Stimulated activated CD4-positive, alpha-beta T cell treated with anti-CD3 and anti-CD28 coated beads, Interleukin-1b, Interleukin-23, amount 100 ng/mL, for 24 hours (primary cell): ENCODE measurements around the gene CITED2.
"Not testable (repeated sequence)": the region's sequence is repeated elsewhere in the genome, so short reads cannot be mapped to it uniquely, and the experiment has no call there.

Source experiments
- DNase-seq, 4 experiments: peaks; one replicate each; pipeline ENCODE4 v3.0.0-alpha.2; 2020; ENCODE audit warnings: low read depth in 4 of 4, low spot score in 1 of 4

Gene CITED2, protein sequence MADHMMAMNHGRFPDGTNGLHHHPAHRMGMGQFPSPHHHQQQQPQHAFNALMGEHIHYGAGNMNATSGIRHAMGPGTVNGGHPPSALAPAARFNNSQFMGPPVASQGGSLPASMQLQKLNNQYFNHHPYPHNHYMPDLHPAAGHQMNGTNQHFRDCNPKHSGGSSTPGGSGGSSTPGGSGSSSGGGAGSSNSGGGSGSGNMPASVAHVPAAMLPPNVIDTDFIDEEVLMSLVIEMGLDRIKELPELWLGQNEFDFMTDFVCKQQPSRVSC

DNA sequence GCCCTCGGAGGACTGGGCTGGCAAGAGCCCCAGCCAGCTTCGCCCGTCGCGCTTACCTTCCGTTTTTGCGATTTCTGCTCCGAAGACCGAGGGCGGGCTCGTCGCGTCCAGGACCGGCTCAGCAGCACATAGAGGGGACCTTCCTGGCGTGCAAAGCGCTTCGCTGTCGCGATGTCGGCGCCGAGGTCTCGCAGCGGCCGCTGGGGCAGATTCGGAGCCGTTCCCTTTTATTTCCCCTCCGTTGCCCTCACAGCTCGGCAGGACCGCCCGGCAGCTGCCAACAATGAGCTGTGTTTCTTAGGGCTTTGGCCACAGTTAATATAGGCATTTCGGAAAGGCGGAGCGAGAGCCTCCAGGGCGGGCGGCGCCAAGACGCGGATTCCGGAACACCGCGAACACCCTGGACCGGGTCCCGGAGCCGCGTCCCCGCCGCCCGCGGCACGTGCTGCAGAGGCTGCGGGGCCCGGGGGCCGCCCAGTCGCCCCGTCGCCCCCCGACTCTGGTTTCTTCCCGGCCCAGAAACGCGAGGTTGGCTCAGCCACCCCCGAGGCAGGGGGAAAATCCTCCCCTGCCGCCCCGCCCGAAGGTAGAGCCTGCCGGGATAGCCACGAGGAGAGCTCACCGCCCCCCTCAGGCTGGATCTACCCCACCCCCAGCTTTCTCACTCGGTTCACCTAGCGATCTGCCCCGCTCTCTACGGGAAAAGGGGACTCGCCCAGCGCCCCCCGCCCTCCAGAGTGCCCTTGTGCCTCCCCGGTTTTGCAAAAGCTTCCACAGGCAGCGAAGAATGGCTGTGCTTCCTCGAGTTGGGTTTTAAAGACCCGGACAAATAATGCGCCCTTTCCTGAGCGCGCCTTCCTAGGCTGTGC lies at the start of gene CITED2:
CITED2 (minus strand) TSS at position 292 of the 869 bp plus-strand sequence. CDS start 704 bp downstream, outside the sequence.
- DNase-seq, result peak; percentile 69 to 87 (median 80)

DNA sequence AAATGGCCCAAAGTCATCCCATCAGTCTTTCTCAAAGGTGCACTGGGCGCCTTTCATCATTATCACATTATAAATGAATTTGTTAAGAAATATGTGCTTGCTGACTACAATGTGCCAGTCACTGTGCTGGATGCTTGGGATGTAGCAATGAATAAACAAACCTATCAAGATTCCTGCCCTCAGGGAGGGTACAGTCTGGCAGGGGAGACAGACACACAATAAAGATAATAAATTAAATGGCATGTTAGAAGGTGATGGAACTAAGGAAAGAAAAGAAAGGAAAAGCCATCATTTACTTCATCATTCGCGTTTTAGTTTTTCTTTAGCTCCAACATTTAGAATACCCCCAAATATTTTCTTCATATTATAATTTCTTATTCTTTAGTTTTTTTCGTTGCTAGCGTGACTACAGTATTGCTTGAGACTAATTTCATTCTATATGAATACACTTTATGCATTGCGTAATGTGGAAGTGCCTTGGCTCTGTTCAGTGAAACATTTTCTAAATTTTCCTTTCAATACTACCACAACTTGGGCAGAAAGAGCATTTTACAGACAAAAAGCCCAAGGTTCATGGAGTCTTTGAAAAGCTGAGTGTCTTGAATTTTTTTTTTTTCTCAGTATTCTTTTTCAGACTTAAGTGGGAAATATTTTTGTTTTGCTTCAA lies 48.7 kb upstream of the CITED2 start:
- no peak for DNase-seq

DNA sequence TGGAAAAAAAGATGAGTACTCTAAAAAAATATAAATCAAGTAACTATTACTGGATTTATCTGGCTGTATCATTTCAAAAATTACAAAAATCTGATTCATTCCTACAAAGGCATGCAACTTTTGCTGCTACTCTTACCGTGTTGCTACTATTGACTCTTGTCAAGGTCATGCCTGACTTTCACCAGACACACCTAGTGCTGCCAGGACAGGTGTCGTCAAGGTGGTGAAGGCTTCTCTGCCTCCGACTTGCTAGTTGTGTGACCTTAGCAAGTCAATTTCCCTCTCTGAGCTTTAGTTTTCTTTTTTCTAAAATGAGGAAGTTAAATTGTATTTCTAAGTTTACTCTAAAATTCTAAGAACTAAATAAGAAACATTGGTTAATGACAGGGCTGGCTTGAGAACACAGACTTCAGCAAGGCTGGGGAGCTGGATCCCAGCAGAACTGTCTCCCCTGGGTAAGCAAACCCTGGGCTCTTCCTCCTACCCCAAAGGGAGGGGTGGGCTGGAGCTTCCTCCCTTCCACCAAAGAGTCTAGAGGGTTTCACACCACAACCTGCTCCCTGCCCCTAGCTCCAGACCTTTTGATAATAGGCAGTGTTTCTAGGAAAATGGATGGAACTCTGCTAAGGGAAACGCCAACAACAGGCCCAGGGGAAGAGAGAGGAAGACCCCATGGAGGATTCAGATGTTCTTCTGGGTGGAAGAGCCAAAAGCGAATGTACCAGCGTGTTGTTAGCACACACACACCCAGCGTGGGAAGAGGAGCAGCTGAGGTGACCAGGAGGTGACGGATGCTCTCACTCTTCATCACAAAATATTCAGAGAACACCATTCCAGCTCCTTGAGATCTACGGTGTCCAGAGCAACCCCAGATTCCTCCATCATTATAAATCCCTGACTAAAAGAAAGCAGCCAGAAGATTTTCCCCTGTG lies 47.9 kb upstream of the CITED2 start:
- no peak for DNase-seq

DNA sequence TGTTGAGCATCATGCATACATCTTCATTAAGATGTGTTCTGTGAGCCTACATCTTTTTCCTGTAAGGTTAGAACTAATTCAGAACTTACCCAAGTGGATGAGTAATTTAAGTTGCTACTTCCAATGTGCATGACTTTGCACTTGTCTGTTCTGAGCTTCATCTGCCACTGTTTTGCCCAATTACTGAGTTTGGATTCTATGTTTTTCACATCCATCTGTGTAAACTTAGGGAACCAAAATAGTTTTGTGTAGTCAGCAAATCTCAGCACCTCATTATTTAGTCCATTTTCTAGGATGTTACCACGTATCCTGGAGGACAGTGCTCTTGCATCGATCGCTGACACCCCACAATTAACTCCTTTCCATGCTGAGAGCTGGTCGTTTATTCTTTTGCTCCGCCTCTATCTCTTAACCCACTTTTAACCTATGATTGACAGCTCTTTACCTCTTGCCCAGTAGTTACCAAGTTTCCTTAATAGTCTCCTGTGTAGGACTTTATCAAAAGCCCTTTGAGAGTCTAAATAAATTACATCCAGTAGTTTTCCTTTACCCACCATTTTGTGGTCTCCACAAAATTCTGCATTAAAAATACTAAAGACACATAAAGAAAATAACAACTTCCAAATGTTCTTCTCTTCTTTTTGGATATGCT lies 44.2 kb upstream of the CITED2 start:
- no peak for DNase-seq

DNA sequence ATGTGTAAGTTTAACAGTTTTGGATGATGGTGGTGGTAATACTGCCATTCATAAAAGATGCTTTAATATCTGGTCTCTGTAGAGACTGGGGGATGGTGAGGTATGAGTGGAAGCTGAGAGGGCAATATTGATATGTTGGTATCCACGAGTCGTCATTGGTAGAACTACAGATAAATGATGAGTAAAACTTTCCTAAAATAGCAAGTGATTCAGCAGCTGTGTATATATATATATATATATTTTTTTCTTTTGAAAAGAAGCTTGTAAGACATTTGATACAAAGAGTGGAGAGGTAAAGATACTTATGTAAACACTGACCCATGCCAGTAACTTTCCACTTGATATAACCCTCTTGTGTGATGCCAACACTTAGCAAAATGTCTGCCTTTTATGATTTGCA lies 41.7 kb upstream of the CITED2 start:
- DNase-seq, result no peak

DNA sequence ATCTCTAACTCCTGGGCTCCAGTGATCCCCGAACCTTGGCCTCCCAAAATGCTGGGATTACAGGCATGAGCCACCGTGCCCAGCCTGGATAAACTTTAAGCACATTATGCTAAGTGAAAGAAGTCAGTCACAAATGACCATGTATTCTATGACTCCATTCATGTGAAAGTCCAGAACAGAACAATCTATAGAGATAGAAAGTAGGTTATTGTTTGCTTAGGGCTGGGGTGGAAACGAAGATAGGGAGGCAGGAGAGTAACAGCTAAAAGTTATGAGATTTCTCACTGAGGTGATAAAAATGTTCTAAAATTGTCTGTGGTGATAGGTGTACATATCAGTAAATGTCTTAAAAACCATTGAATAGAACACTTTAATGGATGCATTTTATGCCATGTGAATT lies 40.9 kb upstream of the CITED2 start:
- DNase-seq, result no peak

DNA sequence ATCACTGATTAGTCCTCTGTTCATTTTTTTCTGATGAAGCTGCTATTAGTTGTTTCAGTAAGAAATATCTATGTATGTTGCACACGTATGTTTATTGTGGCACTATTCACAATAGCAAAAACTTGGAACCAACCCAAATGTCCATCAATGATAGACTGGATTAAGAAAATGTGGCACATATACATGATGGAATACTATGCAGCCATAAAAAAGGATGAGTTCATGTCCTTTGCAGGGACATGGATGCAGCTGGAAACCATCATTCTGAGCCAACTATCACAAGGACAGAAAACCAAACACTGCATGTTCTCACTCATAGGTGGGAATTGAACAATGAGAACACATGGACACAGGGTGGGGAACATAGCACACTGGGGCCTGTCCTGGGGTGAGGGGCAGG lies 37.7 kb upstream of the CITED2 start:
- not testable (repeated sequence) for DNase-seq

DNA sequence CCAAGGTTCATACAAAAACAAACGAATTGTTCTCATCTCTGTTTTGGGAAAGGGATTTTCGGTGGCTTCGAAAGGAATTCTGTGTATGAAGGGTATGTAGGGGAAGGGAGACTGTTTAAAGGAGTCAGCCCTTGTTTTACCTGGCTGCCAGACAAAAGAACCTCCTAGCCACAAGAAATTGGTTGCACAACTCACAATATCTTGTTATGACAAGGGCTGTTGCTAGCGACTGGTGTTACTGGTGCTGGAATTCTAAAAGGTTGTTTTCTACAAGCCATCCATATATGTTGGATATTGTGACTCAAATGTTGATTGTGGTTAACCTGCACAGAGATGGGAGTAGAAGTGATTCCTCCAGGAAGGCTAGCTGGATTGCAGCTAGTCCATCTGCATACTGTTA lies 34.6 kb upstream of the CITED2 start:
- DNase-seq, result no peak

DNA sequence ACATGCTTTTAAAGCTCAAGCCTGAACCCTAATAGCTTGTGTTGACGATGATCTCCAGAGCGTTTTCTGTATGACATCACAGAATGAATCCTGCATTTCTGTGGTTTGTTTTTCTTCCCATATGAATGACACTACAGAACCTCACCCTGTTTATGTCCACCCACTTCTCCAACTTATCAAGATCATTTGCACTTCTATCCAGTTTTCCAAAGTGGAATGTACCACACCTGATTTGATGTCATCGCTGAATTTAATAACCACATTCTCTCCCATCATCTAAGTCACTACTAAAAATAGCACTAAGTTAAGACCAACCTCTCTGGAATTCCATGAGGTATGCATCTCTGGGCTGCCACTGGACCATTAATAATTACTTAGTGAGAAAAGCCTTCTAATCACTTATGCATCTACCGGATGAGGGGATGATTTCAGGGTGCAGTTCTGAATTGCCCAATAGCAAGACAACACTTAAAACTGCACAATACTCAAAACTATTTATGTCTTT lies 33.3 kb upstream of the CITED2 start:
- no peak for DNase-seq

DNA sequence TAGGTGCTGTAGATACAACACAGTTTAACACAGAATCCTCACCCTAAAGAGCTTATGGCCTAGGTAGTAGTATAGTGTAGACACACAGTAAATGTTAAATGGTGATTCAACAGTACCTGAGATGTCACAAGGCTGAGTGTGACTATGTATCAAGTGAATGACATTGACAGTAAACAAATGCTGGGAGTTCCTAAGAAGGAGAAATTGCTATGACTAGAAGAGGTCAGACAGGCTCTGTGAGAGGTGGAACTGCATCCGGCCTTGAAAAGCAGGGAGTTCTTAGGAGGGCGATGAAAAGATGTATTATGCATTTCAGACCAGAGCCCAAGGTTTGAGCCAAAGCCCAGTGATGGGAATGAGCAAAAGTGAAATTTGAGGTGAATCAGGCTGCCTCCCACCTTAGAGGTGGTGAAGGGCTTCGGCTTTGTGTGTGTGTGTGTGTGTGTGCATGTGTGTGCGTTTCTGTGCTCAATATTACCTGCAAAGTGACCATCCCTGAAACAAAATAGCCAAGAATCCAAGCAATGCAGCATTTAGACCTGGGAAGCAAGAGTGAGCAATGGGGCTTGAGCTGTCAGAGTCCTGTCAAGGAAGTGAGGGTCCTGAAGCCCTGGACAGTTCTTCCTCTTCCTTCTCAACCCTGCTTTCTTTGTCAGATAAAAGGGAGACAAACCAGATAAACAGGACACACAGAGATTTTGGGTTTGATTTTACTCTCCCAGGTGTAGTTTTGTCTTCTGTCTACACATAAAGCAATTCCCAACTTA lies 32.3 kb upstream of the CITED2 start:
- DNase-seq, result no peak

DNA sequence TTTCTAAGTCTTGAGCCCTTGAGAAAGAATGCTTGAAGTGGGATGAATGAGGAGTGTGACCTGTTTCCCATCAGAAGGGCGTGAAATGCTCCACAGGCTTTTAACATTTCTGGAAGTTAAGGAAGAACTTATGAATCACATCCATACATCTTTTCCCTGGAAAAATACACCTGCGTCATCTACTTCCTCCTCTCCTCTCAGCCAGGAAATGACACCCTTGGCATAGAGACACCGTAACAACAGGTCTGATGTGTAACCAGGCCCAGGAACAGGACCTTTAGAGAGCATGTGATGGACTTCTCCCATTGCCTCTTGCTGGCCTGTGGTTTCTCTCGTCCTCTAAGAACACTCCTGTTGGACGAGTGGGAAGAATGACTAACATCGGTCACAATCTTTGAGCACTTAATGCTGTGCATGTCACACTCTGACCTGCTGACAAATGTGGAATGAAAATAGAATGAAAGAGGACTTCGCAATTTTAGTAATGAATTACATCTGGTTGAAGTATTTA lies 28.5 kb upstream of the CITED2 start:
- DNase-seq, result no peak

DNA sequence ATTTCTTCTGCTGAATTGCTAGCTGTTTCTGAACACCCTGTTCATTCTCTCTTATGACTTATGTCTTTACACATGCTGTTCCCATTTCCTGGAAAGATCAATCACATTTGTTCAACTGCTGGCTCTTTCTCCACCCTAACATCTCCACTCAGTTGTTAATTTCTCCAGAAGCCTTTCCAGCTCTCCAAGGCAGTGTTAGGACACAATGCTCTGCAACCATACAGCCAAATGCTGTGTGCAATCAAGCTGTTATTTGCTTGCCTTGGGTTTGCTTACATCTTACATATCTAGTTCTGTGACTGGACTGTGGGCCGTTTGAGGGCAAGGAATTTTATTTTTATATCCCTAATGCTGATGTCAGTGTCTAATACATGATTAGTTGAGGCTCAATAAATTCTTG lies 24.2 kb upstream of the CITED2 start:
- no peak for DNase-seq

DNA sequence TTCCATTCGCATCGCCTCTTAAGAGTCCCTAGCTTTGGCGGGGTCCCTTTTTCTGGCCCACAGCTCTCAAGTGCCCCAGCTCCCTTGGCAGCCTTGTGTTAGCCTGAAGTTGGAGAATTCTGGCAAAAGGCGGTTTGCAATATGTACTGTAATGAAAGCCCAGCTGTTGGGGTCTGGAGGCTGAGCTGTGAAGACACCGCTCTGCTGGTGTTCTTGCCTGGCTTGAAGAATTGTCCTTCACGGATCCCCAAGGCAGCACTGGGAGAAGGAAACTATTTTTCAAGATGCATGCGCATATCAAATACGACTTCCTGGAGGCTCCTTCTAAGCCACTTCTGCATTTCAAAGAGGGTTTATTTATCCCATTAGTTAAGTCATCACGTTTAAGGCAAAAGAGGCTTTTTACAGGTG lies 21.4 kb upstream of the CITED2 start:
- no peak for DNase-seq

DNA sequence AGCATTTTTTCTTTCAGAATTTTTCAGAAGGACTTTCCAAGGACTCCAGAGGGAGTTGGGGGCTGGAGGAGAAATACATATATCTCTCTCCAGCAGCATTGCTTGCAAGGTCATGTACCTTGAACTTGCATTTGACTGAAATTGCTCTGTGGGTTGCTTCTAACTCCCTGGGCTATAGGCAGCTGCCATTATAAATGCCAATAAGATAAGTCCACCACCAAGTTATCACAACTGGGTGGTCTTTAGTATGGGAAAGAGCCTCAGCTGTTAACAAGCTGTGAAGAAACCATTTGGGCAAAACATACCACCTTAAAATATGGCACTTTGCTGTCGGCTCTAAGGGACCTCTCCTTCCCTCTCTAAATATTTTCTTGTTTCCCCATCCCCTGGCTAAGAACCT lies 20.9 kb upstream of the CITED2 start:
- DNase-seq, result no peak

DNA sequence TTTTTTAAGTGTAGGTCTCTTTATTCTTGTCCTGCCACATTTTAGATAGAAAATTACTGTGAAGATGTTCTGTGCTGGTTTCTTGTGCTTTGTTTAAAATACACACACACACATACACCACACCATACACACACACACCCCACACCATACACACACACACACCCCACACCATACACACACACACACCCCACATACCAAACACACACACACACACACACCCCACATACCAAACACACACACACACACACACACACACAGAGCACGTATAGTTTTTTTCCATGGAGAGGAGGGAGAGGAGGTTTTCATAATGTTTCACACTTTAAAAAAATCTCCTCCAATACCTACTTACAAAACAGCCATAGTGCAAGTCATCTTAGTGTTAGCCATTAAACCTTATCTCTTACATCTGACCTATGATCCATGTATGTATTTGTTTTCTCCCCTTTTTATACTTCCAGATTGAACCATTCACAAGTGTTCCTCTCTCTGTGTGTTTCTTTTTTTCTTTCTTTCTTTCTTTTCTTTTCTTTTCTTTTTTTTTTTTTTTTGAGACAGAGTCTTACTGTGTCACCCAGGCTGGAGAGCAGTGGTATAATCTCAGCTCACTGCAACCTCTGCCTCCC lies 19.7 kb upstream of the CITED2 start:
- no peak for DNase-seq

DNA sequence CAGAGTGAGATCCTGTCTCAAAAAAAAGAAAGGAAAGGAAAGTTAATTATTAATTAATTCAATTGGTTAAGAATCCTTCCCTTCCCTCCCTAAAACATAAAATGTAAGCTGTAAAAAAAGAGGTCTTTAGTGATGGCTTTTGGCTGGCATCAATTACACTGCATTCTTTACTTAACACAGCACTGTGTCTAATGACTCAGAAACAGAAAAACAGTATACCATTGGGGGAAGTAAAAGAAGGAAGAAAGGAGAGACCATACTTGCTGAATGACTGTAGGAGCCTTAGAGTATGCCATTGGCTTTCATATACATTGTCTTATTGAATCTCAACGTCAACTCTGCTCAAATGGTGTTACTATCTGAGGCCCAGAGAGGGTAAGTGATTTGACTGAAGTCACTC lies 18.3 kb upstream of the CITED2 start:
- DNase-seq, result no peak

DNA sequence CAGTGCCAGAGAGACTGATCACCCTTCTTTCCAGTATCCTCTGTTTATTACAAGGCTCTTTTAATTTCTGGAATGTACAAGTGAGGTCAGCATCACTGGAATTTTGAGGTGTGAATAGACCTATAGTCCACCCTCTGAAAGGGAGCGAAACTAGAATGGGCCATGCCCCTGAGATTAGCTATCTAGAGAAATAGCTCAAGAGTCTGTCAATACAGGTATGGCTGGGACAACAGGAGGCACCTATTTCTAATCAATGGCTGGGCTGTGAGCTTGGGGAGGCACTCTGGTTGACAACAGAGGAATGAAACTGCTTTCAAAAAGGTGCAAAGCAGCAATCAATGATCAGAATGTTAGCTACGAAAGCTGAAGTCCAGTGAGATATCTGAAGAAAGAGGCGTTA lies 17.3 kb upstream of the CITED2 start:
- DNase-seq, result no peak

DNA sequence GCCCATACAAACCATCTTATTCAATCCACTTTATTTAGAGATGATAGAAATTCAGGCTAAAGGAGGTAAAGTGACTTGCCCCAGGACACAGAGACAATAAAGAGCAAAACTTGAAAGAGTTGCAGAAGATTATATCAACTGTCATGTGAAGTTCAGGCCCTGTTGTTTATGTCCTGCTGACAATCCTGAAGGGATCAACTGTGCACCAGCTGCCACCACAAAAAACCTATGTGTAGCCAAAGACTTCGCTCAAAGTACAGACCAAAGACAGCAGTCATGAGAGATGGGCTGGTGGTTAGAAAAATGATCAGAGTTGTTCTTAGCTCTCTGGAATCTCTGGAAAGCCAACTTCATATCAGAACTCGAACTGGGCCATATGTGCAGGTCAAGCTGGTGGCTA lies 16.0 kb upstream of the CITED2 start:
- no peak for DNase-seq

DNA sequence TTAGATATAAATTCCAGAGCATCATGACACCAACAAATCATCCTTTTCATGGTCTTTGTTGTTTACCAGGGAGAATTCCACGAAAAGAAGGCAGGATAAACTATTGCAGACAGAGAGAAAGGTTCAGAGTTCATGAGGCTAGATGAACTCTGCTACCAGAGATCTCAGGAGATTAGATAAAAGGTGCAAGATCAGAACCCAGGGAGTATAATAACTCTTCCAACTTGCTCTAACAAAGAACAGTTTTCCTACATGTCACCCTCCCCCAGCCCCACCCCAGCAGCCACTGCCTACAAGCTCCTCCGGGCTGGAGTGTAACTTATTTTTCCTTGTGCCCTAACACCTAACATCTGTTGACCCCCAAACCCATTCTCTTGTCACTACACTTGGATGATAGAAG lies 13.9 kb upstream of the CITED2 start:
- DNase-seq, result no peak
